GM23338 (cell line): ENCODE data around the gene SEZ6. TPM values are rescaled to one million over a fixed set of nuclear protein-coding genes. Genes with fewer than 3 reads are reported as not detected.
A peak's percentile ranks its signal among the peaks of the same experiment; 100 is the strongest.

Source experiments
- ATAC-seq: fragments of 200-7000 bp; cut with Tn5 transposase; 3 replicates; pipeline ENCODE4 v1.9.1; 2020
- DNase-seq: peaks from one replicate; pipeline ENCODE4 v3.0.0-alpha.2; 2015; ENCODE audit warnings: low spot score
- H2AFZ ChIP-seq: fragments of 200-600 bp; sonication (generic); 2 replicates; pipeline ENCODE4 v1.8.0; 2016; ENCODE audit warnings: antibody characterized with exemption, mild to moderate bottlenecking, moderate library complexity
- H3F3A ChIP-seq: fragments of 200-600 bp; sonication (generic); replicated peaks from 2 replicates; pipeline ENCODE4 v1.8.0; 2017; ENCODE audit warnings: antibody characterized with exemption, mixed run types, low read depth
- H3K27ac ChIP-seq: fragments of 200-600 bp; sonication (generic); 2 replicates; pipeline ENCODE4 v1.6.1; 2016; ENCODE audit warnings: low read depth
- H3K27me3 ChIP-seq: fragments of 200-600 bp; sonication (generic); 2 replicates; pipeline ENCODE4 v1.8.0; 2016; ENCODE audit warnings: mild to moderate bottlenecking, mixed run types, moderate library complexity; ENCODE audit not compliant: insufficient read depth
- H3K36me3 ChIP-seq: fragments of 200-600 bp; sonication (generic); 2 replicates; pipeline ENCODE4 v1.8.0; 2016; ENCODE audit warnings: mild to moderate bottlenecking; ENCODE audit not compliant: insufficient read depth
- H3K4me1 ChIP-seq: fragments of 200-600 bp; sonication (generic); 2 replicates; pipeline ENCODE4 v1.8.0; 2016; ENCODE audit warnings: mild to moderate bottlenecking, moderate library complexity; ENCODE audit not compliant: insufficient read depth
- H3K4me2 ChIP-seq: fragments of 200-600 bp; sonication (generic); 2 replicates; pipeline ENCODE4 v1.7.1; 2017; ENCODE audit warnings: mixed run types
- H3K4me3 ChIP-seq: fragments of 200-600 bp; sonication (generic); 2 replicates; pipeline ENCODE4 v1.6.1; 2016; ENCODE audit warnings: mixed run types
- H3K79me2 ChIP-seq: fragments of 200-600 bp; sonication (generic); replicated peaks from 2 replicates; pipeline ENCODE4 v1.8.0; 2017; ENCODE audit warnings: mild to moderate bottlenecking; ENCODE audit not compliant: insufficient read depth
- H3K9me2 ChIP-seq: fragments of 200-600 bp; sonication (generic); 2 replicates; pipeline ENCODE4 v1.8.0; 2017; ENCODE audit not compliant: insufficient read depth
- H4K20me1 ChIP-seq: fragments of 200-600 bp; sonication (generic); replicated peaks from 2 replicates; pipeline ENCODE4 v1.8.0; 2017; ENCODE audit warnings: mild to moderate bottlenecking; ENCODE audit not compliant: insufficient read depth
- H3K27ac Mint-ChIP-seq: 2 replicates; pipeline ENCODE4 v1.8.0; 2020; ENCODE audit warnings: inconsistent platforms, mild to moderate bottlenecking, moderate library complexity, mixed read lengths
- H3K27me3 Mint-ChIP-seq: 3 replicates; pipeline ENCODE4 v1.8.0; 2022; ENCODE audit warnings: low read depth, mild to moderate bottlenecking, moderate library complexity, mixed read lengths, inconsistent platforms; ENCODE audit not compliant: insufficient read depth, poor library complexity
- H3K36me3 Mint-ChIP-seq: 3 replicates; pipeline ENCODE4 v1.8.0; 2021; ENCODE audit warnings: low read depth, mild to moderate bottlenecking, inconsistent platforms, moderate library complexity, mixed read lengths
- H3K4me1 Mint-ChIP-seq: 3 replicates; pipeline ENCODE4 v1.8.0; 2020; ENCODE audit warnings: mild to moderate bottlenecking, inconsistent platforms, mixed read lengths
- H3K4me3 Mint-ChIP-seq: 3 replicates; pipeline ENCODE4 v1.8.0; 2021; ENCODE audit warnings: moderate library complexity, mild to moderate bottlenecking, inconsistent platforms, mixed read lengths
- H3K9me3 Mint-ChIP-seq: 3 replicates; pipeline ENCODE4 v1.8.0; 2020; ENCODE audit warnings: moderate library complexity, mild to moderate bottlenecking, inconsistent platforms, mixed read lengths
- CREB1 ChIP-seq: fragments of 250-450 bp; sonication (Bioruptor Pico); IDR thresholded peaks from 2 replicates; pipeline ENCODE4 v1.5.0; 2020; ENCODE audit warnings: low read depth, mild to moderate bottlenecking, moderate library complexity
- CTCF ChIP-seq, 2 experiments: fragments of 200-600 bp in 1 of 2; sonication (generic) in 1 of 2; conservative IDR thresholded peaks; 2 replicates each; pipeline versions ENCODE4 v1.5.1 to v1.6.1; 2016 to 2017; ENCODE audit warnings: antibody characterized with exemption in 2 of 2, low read depth in 2 of 2, mild to moderate bottlenecking in 2 of 2, moderate library complexity in 1 of 2
- EZH2phosphoT487 ChIP-seq: fragments of 200-600 bp; sonication (generic); IDR thresholded peaks from one replicate; pipeline ENCODE4 v1.8.1; 2018; ENCODE audit warnings: antibody characterized with exemption; ENCODE audit not compliant: unreplicated experiment
- JUNB ChIP-seq: IDR thresholded peaks from one replicate; pipeline ENCODE4 v1.6.1; 2016; ENCODE audit warnings: antibody characterized with exemption; ENCODE audit not compliant: unreplicated experiment
- POLR2AphosphoS5 ChIP-seq: IDR thresholded peaks from 2 replicates; pipeline ENCODE4 v1.6.1; 2016; ENCODE audit warnings: antibody characterized with exemption, low read depth
- REST ChIP-seq: IDR thresholded peaks from one replicate; pipeline ENCODE4 v1.6.1; 2018; ENCODE audit warnings: antibody characterized with exemption; ENCODE audit not compliant: unreplicated experiment
- ZNF114 ChIP-seq: fragments of 250-450 bp; sonication (Bioruptor Pico); IDR thresholded peaks from 2 replicates; pipeline ENCODE4 v1.5.0; 2020; ENCODE audit warnings: mild to moderate bottlenecking, moderate library complexity
- ZNF462 ChIP-seq: fragments of 250-450 bp; sonication (Bioruptor Pico); IDR thresholded peaks from 2 replicates; pipeline ENCODE4 v1.5.0; 2020; ENCODE audit warnings: mild to moderate bottlenecking, moderate library complexity
- polyA plus RNA-seq: library from polyadenylated mRNA; unstranded; fragments of >200 nt; fragmentation: Nextera tagmentation; extraction: Ambion mirVana; gene quantifications from 2 replicates; pipeline ENCODE4 v1.2.1, GENCODE V29; 2016
- total RNA-seq: library from RNA; depleted of rRNA; stranded (reverse); fragments of >200 nt; shearing (Covaris generic); gene quantifications from 2 replicates; pipeline ENCODE4 v1.2.3, GENCODE V29; 2014

Gene SEZ6
- total and polyA plus RNA-seq, 2 experiments from 2014 or later = 1.0 to 6.5 TPM

DNA sequence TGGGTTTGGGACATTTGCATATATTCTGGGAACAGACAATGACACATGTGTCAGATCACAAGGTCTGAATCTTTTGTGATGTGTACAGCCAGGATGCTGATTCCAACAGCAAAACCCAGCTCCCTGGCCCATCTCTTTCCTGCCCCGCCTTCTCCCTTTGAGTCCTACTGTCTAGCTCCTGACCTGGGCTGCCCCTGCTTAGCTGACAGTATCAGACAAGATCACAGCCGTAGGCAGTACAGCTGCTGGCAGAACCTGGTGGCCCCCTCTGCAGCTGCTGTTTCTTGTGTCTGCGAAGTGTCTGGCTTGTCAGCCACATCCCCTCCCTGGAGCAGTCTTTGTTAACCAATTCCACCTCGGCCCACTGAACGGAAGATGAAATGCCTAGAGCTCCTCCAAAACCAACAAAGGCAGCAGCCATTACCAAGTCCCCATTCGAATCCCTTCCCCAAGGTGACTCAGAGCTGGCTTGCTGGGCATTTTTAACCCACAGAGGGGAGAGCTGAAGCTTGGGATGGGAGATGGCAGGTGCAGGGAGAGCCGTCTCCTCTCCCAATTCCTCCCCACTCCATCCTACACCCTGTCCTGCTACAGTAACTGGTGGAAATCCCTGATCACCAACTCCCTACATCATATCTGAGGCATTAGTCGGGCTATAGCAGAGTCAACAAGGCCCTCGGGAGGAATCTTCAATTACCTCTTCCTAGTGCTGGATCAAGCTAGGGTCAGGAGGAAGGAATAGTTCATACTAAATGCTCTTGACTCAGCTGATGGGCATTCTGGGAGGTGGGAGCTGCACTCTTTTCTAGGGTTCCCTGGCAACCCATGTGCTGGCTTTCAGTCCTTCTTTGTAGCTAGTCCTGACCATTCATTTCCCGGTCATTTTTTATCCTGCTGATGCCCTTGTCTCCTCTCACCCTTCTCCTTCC is 42.9 kb upstream of the SEZ6 start:
- no peak for TF ChIP-seq CTCF (conservative IDR thresholded peaks at IDR 0.05; ENCODE audit: low read depth in 2 of 2)
- no peak for TF ChIP-seq EZH2phosphoT487
- TF ChIP-seq POLR2AphosphoS5 = no peak
- no peak for TF ChIP-seq CREB1
- no peak for TF ChIP-seq ZNF114 (CRISPR knock-in tag)
- no peak for TF ChIP-seq REST
- no peak for TF ChIP-seq JUNB
- no peak for TF ChIP-seq ZNF462
- peaks cover 21% of the 10 kb centered on the region for H3K27me3 Mint-ChIP-seq
- no peaks in the 10 kb centered on the region for H4K20me1 ChIP-seq
- H3K27ac ChIP-seq = no peak overlapping the region
- H3K4me3 ChIP-seq = no peak overlapping the region
- H3K9me2 ChIP-seq = peaks cover 12% of the 10 kb centered on the region; the same call in 1 of the 2 replicates
- no peak overlapping the region; the same call in 1 of the 2 replicates for H2AFZ ChIP-seq
- no peak overlapping the region; the same call in 2 of the 3 replicates for H3K4me3 Mint-ChIP-seq
- H3K79me2 ChIP-seq = 0 out of 2 replicates have a peak, but pooled peaks cover 4% of the 10 kb centered on the region
- H3K36me3 Mint-ChIP-seq = peaks cover 30% of the 10 kb centered on the region
- peaks cover 38% of the 10 kb centered on the region for H3K4me1 ChIP-seq
- peak overlapping the region; percentile 34; the same call in 1 of the 2 replicates for H3K27ac Mint-ChIP-seq
- peaks cover 5% of the 10 kb centered on the region; the same call in 1 of the 2 replicates for H3F3A ChIP-seq
- peaks cover 46% of the 10 kb centered on the region for H3K4me1 Mint-ChIP-seq
- no peak overlapping the region for H3K4me2 ChIP-seq
- ATAC-seq (peak; percentile 43), DNase-seq (peak; percentile 33)
- no peaks in the 10 kb centered on the region for H3K27me3 ChIP-seq
- no peaks in the 10 kb centered on the region for H3K9me3 Mint-ChIP-seq
- H3K36me3 ChIP-seq = no peaks in the 10 kb centered on the region
